Pancreas (tissue), 10 donors: ENCODE measurements around the gene IL12B. TPM values are rescaled to one million over a fixed set of nuclear protein-coding genes. Genes with fewer than 3 reads are reported as not detected.
A peak's percentile ranks its signal among the peaks of the same experiment; 100 is the strongest.
"Not testable (repeated sequence)": the region's sequence is repeated elsewhere in the genome, so short reads cannot be mapped to it uniquely, and the experiment has no call there.

ENCODE experiments used
- ATAC-seq, 4 donors: fragments of 200-7000 bp; cut with Tn5 transposase; one replicate each; pipeline versions ENCODE4 v1.8.0 to v1.9.1; 2020; ENCODE audit warnings: mild to moderate bottlenecking in 4 of 4, moderate library complexity in 4 of 4
- DNase-seq, 6 donors: peaks; one replicate each; pipeline ENCODE4 v3.0.0-alpha.2; 2020
- FAIRE-seq: peaks from 2 replicates; lab custom pipeline; 2012; peaks lifted over from hg19 to GRCh38; lab: Jason Lieb, UNC
- H3K27ac ChIP-seq, 4 donors: fragments of 200-600 bp; sonication (generic); 1 replicate in 3 of 4; 2 replicates in 1 of 4; pipeline versions ENCODE4 v1.5.0 to v1.8.0; 2020
- H3K27me3 ChIP-seq, 4 donors: fragments of 200-600 bp; one replicate each; pipeline ENCODE4 v1.8.0; 2021
- H3K36me3 ChIP-seq, 3 donors: fragments of 200-600 bp; sonication (generic) in 1 of 3; one replicate each; pipeline versions ENCODE4 v1.5.0 to v1.8.0; 2020 to 2021
- H3K4me1 ChIP-seq, 3 donors: fragments of 200-600 bp; one replicate each; pipeline ENCODE4 v1.8.0; 2021
- H3K4me3 ChIP-seq, 4 donors: fragments of 200-600 bp; sonication (generic) in 2 of 4; one replicate each; pipeline versions ENCODE4 v1.5.0 to v1.8.0; 2020 to 2021
- H3K9me3 ChIP-seq, 4 donors: fragments of 200-600 bp; one replicate each; pipeline ENCODE4 v1.8.0; 2021
- CTCF ChIP-seq, 4 donors: fragments of 200-600 bp; sonication (generic) in 3 of 4; IDR thresholded peaks; one replicate each; pipeline versions ENCODE4 v1.5.0 to v1.8.0; 2021; ENCODE audit warnings: antibody characterized with exemption in 4 of 4
- WGBS, 2 donors: extraction: QIAGEN DNeasy Blood & Tissue Kit; methylation state at CpG; one replicate each; pipeline ENCODE4 v1.1.7; 2013; 5-methylcytosine and 5-hydroxymethylcytosine counted together
- intact Hi-C, 3 donors: fragments of 100-400 bp; cut with DNase I; formaldehyde crosslinking; loops; one replicate each; pipeline versions ENCODE4 v1.11.1 to v1.14.2; 2022
- polyA plus RNA-seq, 2 donors: library from polyadenylated mRNA; stranded (reverse); fragments of 200-250 nt; gene quantifications; one replicate each; pipeline ENCODE4 v1.2.3, GENCODE V29; 2013
- total RNA-seq, 6 donors: library from RNA; stranded (reverse); fragmentation: NEBNext Ultra II Directional in 4 of 6; extraction: Animal tissue kit (Norgen Biotek cat#: 25700) in 4 of 6; gene quantifications; one replicate each; pipeline versions ENCODE4 v1.2.1 to v1.2.4, GENCODE V29; 2021 to 2023
- donor health status: healthy with polysubstance abuse.
- donor health status: DM: no; HTN: no; CAD: no; lungs with moderate emphysema.
- donor health status: DM: no; HTN: no; CAD: no.
- donor health status: control.
- donor health status: control.
- donor health status: Bipolar disorder and iron deficiency.
- donor health status: DM: yes; HTN: yes; CAD: no.
- donor health status: DM: no; HTN: no; CAD: no.
- donor health status: DM: no; HTN: no; CAD: no.
- donor health status: DM: yes; HTN: yes; CAD: no.

The IL12B gene
- total and polyA plus RNA-seq, 8 donors: not detected

DNA sequence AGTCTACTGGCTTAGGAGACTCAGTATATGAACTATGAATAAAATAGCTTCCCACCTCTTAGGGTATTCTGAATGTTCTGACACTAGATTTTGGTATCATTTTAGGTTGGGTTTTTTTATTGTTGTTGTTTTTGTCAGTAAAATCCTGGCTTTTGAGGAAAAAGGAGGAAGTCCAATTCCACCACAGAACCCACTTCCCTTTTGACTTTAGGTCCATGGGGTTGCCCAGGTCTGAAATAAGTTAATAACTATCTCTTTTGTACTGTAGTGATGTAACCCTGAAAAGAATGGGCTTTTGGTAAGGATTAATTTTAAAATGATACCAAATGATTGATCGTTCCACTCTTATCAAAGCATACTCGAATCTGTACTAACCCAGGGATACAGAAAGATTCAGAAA lies 29.1 kb upstream of the IL12B start:
- no peak overlapping the region for H3K4me3 ChIP-seq
- ATAC-seq: no peak
- no peaks in the 10 kb centered on the region for H3K4me1 ChIP-seq
- no peaks in the 10 kb centered on the region for H3K36me3 ChIP-seq
- no peaks in the 10 kb centered on the region for H3K9me3 ChIP-seq
- intact Hi-C loops: no loop called here
- FAIRE-seq: no peak
- no peaks in the 10 kb centered on the region for H3K27me3 ChIP-seq
- no peak for DNase-seq
- H3K27ac ChIP-seq: no peak overlapping the region
- WGBS, 2 donors: 68 to 72% methylated on average over 2 of the region's 2 CpGs
- no peak for TF ChIP-seq CTCF (IDR thresholded peaks at IDR 0.05)

DNA sequence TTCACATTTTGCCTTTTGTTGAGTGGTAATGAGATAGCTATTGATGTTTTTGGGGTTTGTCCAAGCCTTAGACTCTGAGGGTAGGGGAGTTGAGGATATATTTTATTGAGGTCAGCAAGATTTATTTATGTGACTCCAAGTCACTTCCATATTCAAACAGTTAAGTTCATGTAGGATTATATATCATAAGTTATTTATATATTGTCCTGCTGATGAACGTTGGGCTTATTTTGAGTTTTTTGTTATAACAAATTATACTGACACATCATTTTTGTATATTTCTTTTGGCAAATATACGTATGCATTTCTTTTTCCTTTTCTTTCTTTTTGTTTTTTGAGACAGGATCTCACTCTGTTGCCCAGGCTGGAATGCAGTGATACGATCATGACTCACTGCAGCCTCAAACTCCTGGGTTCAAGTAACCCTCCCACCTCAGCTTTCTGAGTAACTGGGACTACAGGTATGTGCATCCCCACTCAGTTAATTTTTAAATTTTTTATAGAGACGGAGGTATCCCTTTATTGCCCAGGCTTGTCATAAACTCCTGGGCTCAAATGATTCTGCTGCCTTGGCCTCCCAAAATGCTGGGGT lies 23.5 kb upstream of the IL12B start:
- Histone ChIP-seq H3K27me3 (peaks cover 0 to 3% (median 0%) of the 10 kb centered on the region in 4 donors), H3K4me3 (no peak overlapping the region), H3K36me3 (no peaks in the 10 kb centered on the region), H3K9me3 (no peaks in the 10 kb centered on the region), H3K4me1 (no peaks in the 10 kb centered on the region), H3K27ac (no peak overlapping the region)
- intact Hi-C loops: no loop called here
- TF ChIP-seq CTCF (IDR thresholded peaks at IDR 0.05): no peak
- FAIRE-seq: no peak
- ATAC-seq: no peak
- DNase-seq: no peak
- WGBS, 2 donors: 67 to 78% methylated on average over 4 of the region's 4 CpGs

DNA sequence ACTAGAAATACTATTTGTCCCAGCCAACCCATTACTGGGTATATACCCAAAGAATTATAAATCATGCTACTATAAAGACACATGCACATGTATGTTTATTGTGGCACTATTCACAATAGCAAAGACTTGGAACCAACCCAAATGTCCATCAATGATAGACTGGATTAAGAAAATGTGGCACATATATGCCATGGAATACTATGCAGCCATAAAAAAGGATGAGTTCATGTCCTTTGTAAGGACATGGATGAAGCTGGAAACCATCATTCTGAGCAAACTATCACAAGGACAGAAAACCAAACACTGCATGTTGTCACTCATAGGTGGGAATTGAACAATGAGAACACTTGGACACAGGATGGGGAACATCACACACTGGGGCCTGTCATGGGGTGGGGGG lies 20.4 kb upstream of the IL12B start:
- H3K4me3 ChIP-seq, H3K27ac ChIP-seq, DNase-seq, H3K4me1 ChIP-seq, H3K36me3 ChIP-seq, FAIRE-seq, H3K9me3 ChIP-seq, H3K27me3 ChIP-seq, ATAC-seq, intact Hi-C loops: not testable (repeated sequence)

GRCh38 chr5:159350216-159350615 lies 19.9 kb upstream of the IL12B start:
- FAIRE-seq, DNase-seq, H3K27me3 ChIP-seq, H3K4me3 ChIP-seq, H3K9me3 ChIP-seq, ATAC-seq, H3K4me1 ChIP-seq, intact Hi-C loops, H3K36me3 ChIP-seq, H3K27ac ChIP-seq: not testable (repeated sequence)
- 47 to 62% methylated on average over 2 of the region's 2 CpGs for WGBS, 2 donors

DNA sequence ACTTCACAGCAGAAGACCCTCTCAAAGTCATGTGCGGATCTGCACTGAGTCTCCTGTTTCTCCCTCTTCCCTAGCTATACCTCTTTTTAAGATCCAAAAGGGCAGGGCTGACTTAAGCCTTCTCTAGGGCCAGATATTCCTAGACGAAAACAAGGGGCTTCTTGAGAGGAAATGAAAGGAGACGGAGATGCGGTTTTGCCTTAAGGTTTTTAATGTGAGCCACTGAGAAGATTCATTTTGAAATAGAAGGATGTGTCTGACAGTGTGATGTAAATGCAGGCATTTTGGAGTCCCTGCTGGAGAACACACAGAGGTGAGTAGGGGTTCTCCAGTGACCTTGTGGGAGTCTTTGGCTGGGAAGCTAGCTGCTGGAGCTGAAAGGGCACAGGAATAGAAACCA lies 15.6 kb upstream of the IL12B start:
- no peak for TF ChIP-seq CTCF (IDR thresholded peaks at IDR 0.05)
- Histone ChIP-seq H3K27me3 (no peaks in the 10 kb centered on the region), H3K27ac (no peak overlapping the region), H3K36me3 (no peaks in the 10 kb centered on the region), H3K9me3 (no peaks in the 10 kb centered on the region), H3K4me1 (no peaks in the 10 kb centered on the region), H3K4me3 (no peak overlapping the region)
- DNase-seq (no peak), ATAC-seq (no peak), FAIRE-seq (no peak)
- WGBS, 2 donors: 72 to 89% methylated on average over 4 of the region's 4 CpGs
- intact Hi-C loops: no loop called here

DNA sequence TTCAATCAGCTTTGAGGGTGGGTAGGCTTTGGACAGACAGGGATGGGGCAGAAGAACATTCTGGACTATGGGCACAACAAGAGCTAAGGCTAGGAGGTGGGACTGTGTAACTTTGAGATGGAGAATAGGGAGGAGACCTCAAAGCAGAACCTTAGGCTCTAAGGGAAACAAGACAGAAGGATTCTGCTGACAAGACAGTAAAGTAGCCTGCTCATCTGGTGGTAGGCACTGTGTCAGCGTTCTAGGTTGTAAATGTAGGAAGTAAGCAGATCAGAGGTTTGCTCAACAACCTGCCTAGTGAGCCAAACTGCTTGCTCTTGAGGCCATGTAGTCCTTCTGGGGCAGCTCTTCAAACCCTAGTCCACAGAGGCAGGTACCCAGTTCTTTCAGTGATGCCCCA lies 15.0 kb upstream of the IL12B start:
- 0 to 2% methylated on average over 1 of the region's 1 CpG for WGBS, 2 donors
- peak in 2 of 4 donors; percentile 31 to 56 for ATAC-seq
- Histone ChIP-seq H3K27me3 (no peaks in the 10 kb centered on the region), H3K36me3 (no peaks in the 10 kb centered on the region), H3K27ac (no peak overlapping the region), H3K9me3 (no peaks in the 10 kb centered on the region), H3K4me3 (no peak overlapping the region), H3K4me1 (no peaks in the 10 kb centered on the region)
- TF ChIP-seq CTCF (IDR thresholded peaks at IDR 0.05): no peak
- no peak for FAIRE-seq
- intact Hi-C loops: no loop called here
- DNase-seq: no peak
